Fibroblast of pulmonary artery (primary cell): Measurements from ENCODE around the gene ARL14EPL.

Experiments
- DNase-seq: peaks from one replicate; pipeline ENCODE4 v3.0.0-alpha.2; 2010; ENCODE audit warnings: low read depth
- H3K4me3 ChIP-seq: replicated peaks from 2 replicates; pipeline ENCODE4 v1.5.1; 2011; ENCODE audit warnings: low read depth, mild to moderate bottlenecking, control low read depth, low read length, moderate library complexity
- TF ChIP-seq, protein P1 (sequence below): IDR thresholded peaks from 2 replicates; pipeline ENCODE4 v1.5.1; 2011; ENCODE audit warnings: mild to moderate bottlenecking, control low read depth, low read length, inconsistent platforms; ENCODE audit errors: missing control alignments

The ARL14EPL gene

DNA sequence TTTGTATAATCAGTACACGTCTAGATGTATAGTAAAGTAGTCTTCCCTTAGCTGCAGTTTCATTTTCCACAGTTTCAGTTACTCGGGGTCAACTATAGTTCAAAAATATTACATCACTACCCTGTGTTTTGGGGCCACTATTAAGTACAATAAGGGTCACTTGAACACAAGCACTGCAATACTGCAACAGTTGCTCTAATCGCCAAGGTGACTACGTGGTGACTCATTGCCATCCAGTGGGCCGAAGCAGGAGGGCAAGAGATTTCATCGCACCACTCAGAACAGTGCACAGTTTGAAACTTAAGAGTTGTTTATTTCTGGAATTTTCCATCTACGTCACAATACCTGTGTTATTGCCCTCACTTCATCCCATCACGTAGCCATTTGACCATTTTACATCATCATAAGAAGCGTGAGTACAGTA lies at the start of gene ARL14EPL:
Gene ARL14EPL (plus strand): TSS at position 379 of the 424 bp plus-strand sequence. CDS start 18,994 bp downstream, outside the sequence.
- TF ChIP-seq, protein P1, sequence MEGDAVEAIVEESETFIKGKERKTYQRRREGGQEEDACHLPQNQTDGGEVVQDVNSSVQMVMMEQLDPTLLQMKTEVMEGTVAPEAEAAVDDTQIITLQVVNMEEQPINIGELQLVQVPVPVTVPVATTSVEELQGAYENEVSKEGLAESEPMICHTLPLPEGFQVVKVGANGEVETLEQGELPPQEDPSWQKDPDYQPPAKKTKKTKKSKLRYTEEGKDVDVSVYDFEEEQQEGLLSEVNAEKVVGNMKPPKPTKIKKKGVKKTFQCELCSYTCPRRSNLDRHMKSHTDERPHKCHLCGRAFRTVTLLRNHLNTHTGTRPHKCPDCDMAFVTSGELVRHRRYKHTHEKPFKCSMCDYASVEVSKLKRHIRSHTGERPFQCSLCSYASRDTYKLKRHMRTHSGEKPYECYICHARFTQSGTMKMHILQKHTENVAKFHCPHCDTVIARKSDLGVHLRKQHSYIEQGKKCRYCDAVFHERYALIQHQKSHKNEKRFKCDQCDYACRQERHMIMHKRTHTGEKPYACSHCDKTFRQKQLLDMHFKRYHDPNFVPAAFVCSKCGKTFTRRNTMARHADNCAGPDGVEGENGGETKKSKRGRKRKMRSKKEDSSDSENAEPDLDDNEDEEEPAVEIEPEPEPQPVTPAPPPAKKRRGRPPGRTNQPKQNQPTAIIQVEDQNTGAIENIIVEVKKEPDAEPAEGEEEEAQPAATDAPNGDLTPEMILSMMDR: peak; percentile 46
- peak; percentile 94 for DNase-seq
- H3K4me3 ChIP-seq: no peak within 1 kb of the TSS

DNA sequence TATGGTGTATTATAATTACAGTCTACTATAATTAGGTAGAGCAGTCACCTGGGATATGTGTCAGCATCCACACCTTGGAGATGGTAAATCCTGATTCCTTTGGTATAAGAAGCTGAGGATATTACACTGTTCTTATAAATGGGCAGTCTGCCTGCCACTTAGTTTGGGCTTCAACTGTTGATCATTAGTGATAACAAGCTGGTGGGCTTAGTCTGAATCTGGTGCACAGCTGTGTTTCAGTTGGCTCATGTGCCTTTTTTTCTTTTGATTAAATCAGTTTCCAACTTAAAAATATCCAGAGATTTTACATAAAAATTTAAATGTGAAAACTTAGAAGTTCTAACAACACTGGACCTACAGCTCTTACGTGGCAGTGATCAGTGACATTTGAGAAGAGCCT lies 48.8 kb upstream of the ARL14EPL start:
- DNase-seq: no peak
- no peak overlapping the region for H3K4me3 ChIP-seq
- TF ChIP-seq, protein P1: no peak

DNA sequence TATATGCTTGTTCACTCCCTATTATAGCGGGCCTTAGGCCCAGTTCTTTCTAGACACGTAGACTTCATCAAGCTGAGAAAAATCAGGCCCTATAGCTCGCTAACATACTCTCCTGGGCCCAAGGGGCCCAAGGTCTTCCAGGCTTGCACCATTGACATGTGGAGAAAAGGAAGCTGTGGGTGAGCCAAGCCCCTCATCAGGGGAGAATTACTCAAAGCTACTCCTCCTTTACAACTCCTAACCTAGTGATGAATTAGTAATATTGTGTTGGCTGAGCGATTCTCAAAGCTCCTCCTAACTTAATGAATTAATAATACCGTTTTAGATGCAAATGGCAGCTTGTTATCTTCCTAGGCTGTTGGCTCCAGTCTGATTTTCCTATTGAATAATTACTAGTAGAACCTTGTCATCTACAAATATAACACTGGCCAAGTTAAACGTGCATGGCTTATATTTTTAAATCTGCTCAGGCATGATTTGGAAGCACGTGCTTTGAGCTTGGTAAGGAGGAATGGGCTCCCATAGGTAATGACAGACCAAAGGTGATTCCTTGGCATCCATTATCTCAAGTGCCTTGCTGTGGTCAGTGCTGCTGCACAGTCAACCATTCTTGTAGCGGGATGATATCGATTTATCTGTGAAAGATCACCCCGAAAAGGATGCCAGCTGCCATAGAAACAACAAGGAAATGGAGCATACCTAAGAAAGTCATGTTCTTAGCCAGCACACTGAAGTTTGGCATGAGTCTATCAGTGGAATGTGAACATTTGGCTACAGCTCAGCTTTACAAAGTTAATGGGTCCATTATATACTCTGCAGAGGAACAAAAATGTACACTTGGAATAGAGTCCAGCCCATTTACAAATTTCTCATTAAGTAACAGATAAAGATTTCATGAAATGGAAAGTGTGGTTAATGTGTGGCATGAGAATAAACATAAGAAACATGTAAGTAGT lies 46.2 kb upstream of the ARL14EPL start:
- peak; percentile 84 for DNase-seq
- TF ChIP-seq, protein P1: no peak
- no peak overlapping the region for H3K4me3 ChIP-seq

DNA sequence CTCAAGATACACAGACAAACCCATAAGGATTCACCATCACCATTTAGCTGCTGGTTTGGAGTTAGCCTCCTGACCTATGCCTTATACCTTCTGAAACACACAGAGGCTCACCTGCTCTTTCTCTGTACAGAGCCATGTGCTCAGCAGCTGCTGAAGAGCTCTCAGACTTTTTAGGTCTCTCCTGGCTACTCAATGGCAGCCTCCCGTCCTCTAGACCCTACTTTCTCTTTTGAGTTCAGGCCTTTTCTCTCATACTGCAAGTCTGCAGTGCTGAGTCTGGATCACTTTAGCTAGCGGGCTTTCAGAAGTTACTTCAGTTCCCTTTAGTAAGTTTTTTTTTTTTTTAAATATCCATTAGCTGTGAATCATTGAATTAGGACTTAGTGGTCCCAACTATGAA lies 44.3 kb upstream of the ARL14EPL start:
- TF ChIP-seq, protein P1: no peak
- H3K4me3 ChIP-seq: no peak overlapping the region
- no peak for DNase-seq

DNA sequence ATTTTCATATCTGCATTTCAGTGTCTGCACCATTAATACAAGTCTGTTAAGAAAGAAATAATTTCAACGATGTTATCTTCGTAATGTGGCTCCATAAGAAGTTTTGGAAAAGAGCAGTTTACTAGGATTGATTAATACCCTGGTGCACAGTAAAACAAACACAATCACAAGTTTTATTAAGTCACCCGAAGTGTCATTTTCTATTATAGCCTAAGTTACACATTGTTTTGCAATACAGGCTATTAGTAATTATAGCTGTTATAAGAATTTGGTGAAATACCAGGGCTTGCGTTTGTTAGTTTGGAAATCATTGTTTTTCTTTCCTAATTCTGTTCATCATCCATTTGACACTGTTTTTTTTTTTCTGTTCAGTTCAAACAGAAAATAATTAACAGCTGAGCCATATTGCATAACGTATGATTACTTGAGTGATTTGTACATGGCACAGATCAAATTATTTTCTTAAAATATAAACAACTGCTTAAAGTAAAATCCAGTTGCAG lies 39.4 kb upstream of the ARL14EPL start:
- no peak for DNase-seq
- TF ChIP-seq, protein P1: no peak
- no peak overlapping the region for H3K4me3 ChIP-seq

DNA sequence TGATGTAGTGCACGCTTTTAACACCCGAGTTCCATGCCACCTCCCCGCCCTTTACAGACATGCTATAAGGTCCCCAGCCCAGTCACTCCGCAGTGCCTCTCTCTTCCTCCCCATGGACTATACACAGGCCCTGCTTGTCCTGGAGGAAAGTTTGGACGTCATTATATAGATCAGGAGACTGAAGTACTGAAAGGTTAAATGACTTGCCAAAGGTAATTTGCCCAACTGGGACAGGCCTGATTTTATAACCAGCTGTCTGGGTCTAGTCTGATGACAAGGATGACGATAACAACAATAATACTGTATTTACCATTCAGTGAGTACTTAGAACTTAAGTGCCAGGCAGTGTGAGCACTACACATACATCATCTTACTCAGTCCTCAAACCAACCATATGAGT lies 36.9 kb upstream of the ARL14EPL start:
- H3K4me3 ChIP-seq: no peak overlapping the region
- TF ChIP-seq, protein P1: no peak
- DNase-seq: no peak
